Caki2 (cell line): ENCODE results near the gene GCK. TPM values are rescaled to one million over a fixed set of nuclear protein-coding genes. Genes with fewer than 3 reads are reported as not detected.

Experiments
- DNase-seq: peaks from one replicate; pipeline ENCODE4 v3.0.0-alpha.2; 2015; ENCODE audit warnings: low read depth
- in situ Hi-C: cut with HindIII; loops from 2 replicates; pipeline ENCODE4 v1.10.0; 2016; ENCODE audit warnings: low sequenced_read_pairs, low pct_unique_long_range_greater_than_20kb, mixed read lengths
- total RNA-seq: library from RNA; depleted of rRNA; stranded (reverse); fragments of >200 nt; shearing (Covaris generic); gene quantifications from 2 replicates; pipeline ENCODE4 v1.2.3, GENCODE V29; 2014; ENCODE audit warnings: low replicate concordance; rRNA removed

GCK gene
- total RNA-seq, 1 experiment from 2014 or later, result not detected

DNA sequence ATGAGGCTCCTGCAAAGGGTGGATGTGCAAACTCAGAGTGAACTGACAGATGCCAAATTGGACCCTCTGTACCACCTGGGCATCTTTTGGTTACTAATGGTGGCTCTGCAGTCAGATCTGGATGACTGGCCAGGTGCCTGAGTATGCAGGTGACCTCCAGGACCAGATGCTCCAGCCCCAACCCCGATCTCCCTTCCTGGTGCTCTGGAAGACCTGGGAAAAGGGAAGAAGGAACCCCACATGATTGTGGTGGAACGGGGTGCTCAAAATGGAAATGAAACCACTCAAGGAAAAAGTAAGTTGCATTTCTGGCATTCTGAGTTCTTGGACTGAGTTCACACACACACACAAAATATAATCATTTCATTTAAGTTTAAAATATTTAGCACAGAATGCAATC, 94.9 kb downstream of the GCK start:
- in situ Hi-C loops, result no loop called here
- DNase-seq, result no peak

Other genes starting within 250 kb of the GCK start
- gene SPDYE1, start 191.5 kb downstream of the GCK start, total RNA-seq, result not detected in 2 replicates
- 137 and 174 TPM in 2 replicates for gene DBNL, start 144.7 kb downstream of the GCK start, total RNA-seq
- not detected in 2 replicates for gene PGAM2, start 123.9 kb downstream of the GCK start, total RNA-seq
- gene POLM, start 106.9 kb downstream of the GCK start, total RNA-seq, result 2.6 and 2.9 TPM in 2 replicates
- gene AEBP1, start 85.1 kb downstream of the GCK start, total RNA-seq, result not detected in 2 replicates
- 211 and 243 TPM in 2 replicates for gene POLD2, start 65.9 kb downstream of the GCK start, total RNA-seq
- gene MYL7, start 48.1 kb downstream of the GCK start, total RNA-seq, result not detected in 2 replicates
- gene YKT6, start 11.5 kb upstream of the GCK start, total RNA-seq, result 71.2 and 102 TPM in 2 replicates
- gene CAMK2B, start 136.2 kb upstream of the GCK start, total RNA-seq, result 0.14 and 0.23 TPM in 2 replicates